Keratinocyte (primary cell): ENCODE results near the gene SEMA3D. TPM values are rescaled to one million over a fixed set of nuclear protein-coding genes. Genes with fewer than 3 reads are reported as not detected.

ENCODE experiments used
- DNase-seq: peaks from one replicate; pipeline ENCODE4 v3.0.0-alpha.2; 2011; ENCODE audit warnings: low read depth, missing footprints, low spot score
- FAIRE-seq: peaks from 2 replicates; lab custom pipeline; 2011; peaks lifted over from hg19 to GRCh38; lab: Jason Lieb, UNC
- H2AFZ ChIP-seq: 2 replicates; pipeline ENCODE4 v1.6.0; 2012; ENCODE audit warnings: low read length, control low read depth, inconsistent platforms; ENCODE audit not compliant: control insufficient read depth
- H3K27ac ChIP-seq: 2 replicates; pipeline ENCODE4 v1.5.1; 2011; ENCODE audit warnings: low read length; ENCODE audit not compliant: control insufficient read depth, insufficient read depth
- H3K27me3 ChIP-seq: 3 replicates; pipeline ENCODE4 v1.6.0; 2011; ENCODE audit warnings: low read length; ENCODE audit not compliant: control insufficient read depth, insufficient read depth; ENCODE audit errors: extremely low read depth
- H3K36me3 ChIP-seq, 2 experiments: 2 replicates in 1 of 2; 3 replicates in 1 of 2; pipeline ENCODE4 v1.5.1; 2011; ENCODE audit warnings: low read length in 2 of 2, mild to moderate bottlenecking in 1 of 2; ENCODE audit not compliant: control insufficient read depth in 2 of 2, insufficient read depth in 2 of 2; ENCODE audit errors: extremely low read depth in 1 of 2
- H3K4me1 ChIP-seq: 3 replicates; pipeline ENCODE4 v1.5.1; 2011; ENCODE audit warnings: low read length; ENCODE audit not compliant: control insufficient read depth, insufficient read depth; ENCODE audit errors: extremely low read depth
- H3K4me2 ChIP-seq: 3 replicates; pipeline ENCODE4 v1.6.0; 2011; ENCODE audit warnings: low read depth, low read length; ENCODE audit not compliant: control insufficient read depth, insufficient read depth; ENCODE audit errors: extremely low read depth
- H3K4me3 ChIP-seq, 3 experiments: fragments of 200-600 bp in 1 of 3; sonication (generic) in 1 of 3; 2 replicates in 2 of 3; 3 replicates in 1 of 3; pipeline ENCODE4 v1.5.1; 2011 to 2016; ENCODE audit warnings: low read length in 3 of 3, mild to moderate bottlenecking in 3 of 3, control low read depth in 2 of 3, inconsistent platforms in 1 of 3, low read depth in 1 of 3, mixed read lengths in 1 of 3, mixed run types in 1 of 3, moderate library complexity in 1 of 3; ENCODE audit not compliant: control insufficient read depth in 2 of 3, insufficient read depth in 2 of 3; ENCODE audit errors: extremely low read depth in 1 of 3
- H3K79me2 ChIP-seq: 2 replicates; pipeline ENCODE4 v1.6.0; 2012; ENCODE audit warnings: low read length; ENCODE audit not compliant: control insufficient read depth, insufficient read depth
- H3K9ac ChIP-seq: 3 replicates; pipeline ENCODE4 v1.6.0; 2011; ENCODE audit warnings: low read length; ENCODE audit not compliant: control insufficient read depth, insufficient read depth; ENCODE audit errors: extremely low read depth
- H3K9me1 ChIP-seq: 3 replicates; pipeline ENCODE4 v1.6.0; 2011; ENCODE audit warnings: low read length; ENCODE audit not compliant: control insufficient read depth, insufficient read depth; ENCODE audit errors: extremely low read depth
- H3K9me3 ChIP-seq: 2 replicates; pipeline ENCODE4 v1.5.1; 2012; ENCODE audit warnings: low read depth, low read length; ENCODE audit not compliant: control insufficient read depth
- H4K20me1 ChIP-seq: 3 replicates; pipeline ENCODE4 v1.6.0; 2011; ENCODE audit warnings: low read length; ENCODE audit not compliant: control insufficient read depth, insufficient read depth; ENCODE audit errors: extremely low read depth
- CTCF ChIP-seq, 3 experiments: IDR thresholded peaks in 1 of 3; conservative IDR thresholded peaks in 1 of 3; optimal IDR thresholded peaks in 1 of 3; 2 replicates in 2 of 3; 3 replicates in 1 of 3; pipeline versions ENCODE3 to v1.5.1; 2011; ENCODE audit warnings: low read length in 3 of 3, mild to moderate bottlenecking in 3 of 3, moderate library complexity in 2 of 3, control low read depth in 1 of 3, inconsistent platforms in 1 of 3; ENCODE audit not compliant: insufficient read depth in 2 of 3; ENCODE audit errors: extremely low read depth in 1 of 3
- EZH2 ChIP-seq: IDR thresholded peaks from one replicate; pipeline ENCODE4 v1.6.1; 2012; ENCODE audit warnings: inconsistent platforms, mild to moderate bottlenecking, low read length, moderate library complexity
- dilution Hi-C: fragments of 300-500 bp; cut with MboI; formaldehyde crosslinking; loops from one replicate; pipeline ENCODE4 v1.7.0; 2020; ENCODE audit warnings: low sequenced_read_pairs; ENCODE audit not compliant: extremely low pct_ligation_motif_present
- polyA plus RNA-seq, 5 experiments: library from polyadenylated mRNA; depleted of rRNA in 3 of 5; stranded (reverse) in 3 of 5; stranded (forward) in 1 of 5; unstranded in 1 of 5; fragments of >200 nt; gene quantifications; 1 replicate in 1 of 5; 2 replicates in 3 of 5; 3 replicates in 1 of 5; pipeline versions ENCODE4 v1.2.1 to v1.2.3, GENCODE V29; 2011 to 2012; ENCODE audit warnings: missing spikeins in 2 of 5, low read depth in 1 of 5, low replicate concordance in 1 of 5

SEMA3D gene
- polyA plus RNA-seq, 1 donor (not counting 4 experiments of a cell fraction or from before 2014, with no cell fraction given), result 5.2 TPM

- Histone ChIP-seq H4K20me1 (no peaks in the 10 kb centered on the region), H3K4me1 (no peaks in the 10 kb centered on the region), H2AFZ (no peak overlapping the region), H3K9me3 (no peaks in the 10 kb centered on the region), H3K27ac (no peak overlapping the region), H3K4me2 (no peak overlapping the region), H3K9me1 (no peaks in the 10 kb centered on the region), H3K36me3 (no peaks in the 10 kb centered on the region), H3K79me2 (no peaks in the 10 kb centered on the region), H3K9ac (no peak overlapping the region), H3K27me3 (no peaks in the 10 kb centered on the region), H3K4me3 (no peak overlapping the region)
- no peak for FAIRE-seq
- DNase-seq, result no peak
- dilution Hi-C loops, result no loop called here
- TF ChIP-seq CTCF (optimal IDR thresholded peaks at IDR 0.05 in 1 of 3, IDR thresholded peaks at IDR 0.05 in 1 of 3, conservative IDR thresholded peaks at IDR 0.05 in 1 of 3; ENCODE audit: extremely low read depth in 1 of 3, insufficient read depth in 2 of 3, low read length in 3 of 3) (no peak), EZH2 (no peak)
Observed at GRCh38 chr7:85126383-85126782, 60.5 kb downstream of the SEMA3D start.

- Histone ChIP-seq H3K4me1 (no peaks in the 10 kb centered on the region), H4K20me1 (no peaks in the 10 kb centered on the region), H3K27me3 (no peaks in the 10 kb centered on the region), H3K9ac (no peak overlapping the region), H3K9me1 (no peaks in the 10 kb centered on the region), H3K4me3 (no peak overlapping the region), H2AFZ (no peak overlapping the region), H3K27ac (no peak overlapping the region), H3K4me2 (no peak overlapping the region), H3K9me3 (no peaks in the 10 kb centered on the region), H3K36me3 (no peaks in the 10 kb centered on the region), H3K79me2 (no peaks in the 10 kb centered on the region)
- FAIRE-seq (no peak), DNase-seq (no peak)
- dilution Hi-C loops, result no loop called here
- TF ChIP-seq CTCF (optimal IDR thresholded peaks at IDR 0.05 in 1 of 3, IDR thresholded peaks at IDR 0.05 in 1 of 3, conservative IDR thresholded peaks at IDR 0.05 in 1 of 3; ENCODE audit: extremely low read depth in 1 of 3, insufficient read depth in 2 of 3, low read length in 3 of 3) (no peak), EZH2 (no peak)
Observed at GRCh38 chr7:85125651-85126131, 61.2 kb downstream of the SEMA3D start.
